ENCODE measurements around the gene KIF6.

DNA sequence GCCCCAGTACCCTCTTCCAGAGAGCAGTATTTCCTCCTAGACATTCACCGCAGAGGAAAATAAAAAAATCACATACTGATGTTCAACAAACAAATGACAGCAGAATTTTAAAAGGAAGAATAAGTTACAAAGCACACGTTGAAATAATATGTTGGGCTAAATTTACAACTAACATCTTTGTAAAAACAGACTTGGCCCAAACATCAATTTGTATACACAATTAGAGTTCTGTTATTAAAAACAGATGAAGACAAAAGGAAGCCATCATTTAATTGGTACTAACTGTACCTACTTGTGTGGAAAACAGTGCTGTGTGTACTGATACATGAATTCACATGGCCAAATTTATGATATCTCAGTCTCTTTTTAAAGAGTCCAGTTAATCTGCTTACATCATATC is 46.3 kb downstream of the KIF6 start:
- no peak for TF ChIP-seq CTCF (IDR thresholded peaks at IDR 0.05)
- TF ChIP-seq POLR2A (IDR thresholded peaks at IDR 0.05) = no peak
